Prostate gland (tissue), 2 donors: ENCODE measurements around the gene THAP6.

Source experiments
- CTCF ChIP-seq, 4 experiments: fragments of 200-600 bp in 2 of 4; fragments of 450-650 bp in 2 of 4; sonication (generic) in 2 of 4; IDR thresholded peaks; 1 replicate in 3 of 4; 2 replicates in 1 of 4; pipeline ENCODE4 v1.5.1; 2016 to 2019; ENCODE audit warnings: antibody characterized with exemption in 4 of 4, mild to moderate bottlenecking in 2 of 4, moderate library complexity in 2 of 4
- POLR2A ChIP-seq: fragments of 450-650 bp; IDR thresholded peaks from one replicate; pipeline ENCODE4 v1.6.1; 2016; ENCODE audit warnings: antibody characterized with exemption, mild to moderate bottlenecking
- POLR2AphosphoS5 ChIP-seq: sonication (generic); formaldehyde crosslinking; IDR thresholded peaks from one replicate; pipeline ENCODE4 v1.6.1; 2017; ENCODE audit warnings: antibody characterized with exemption

GRCh38 chr4:75505630-75506029 is 8.6 kb upstream of the THAP6 start:
- TF ChIP-seq CTCF (IDR thresholded peaks at IDR 0.05): no peak
- no peak for TF ChIP-seq POLR2A
- no peak for TF ChIP-seq POLR2AphosphoS5
